Loucy (cell line): ENCODE data around the gene LRRC61.

Experiments
- CTCF ChIP-seq: fragments of 200-600 bp; sonication (generic); conservative IDR thresholded peaks from 2 replicates; pipeline ENCODE4 v1.5.1; 2014; ENCODE audit warnings: mild to moderate bottlenecking, antibody characterized with exemption, low read length
- EZH2phosphoT487 ChIP-seq: fragments of 200-600 bp; IDR thresholded peaks from 2 replicates; pipeline ENCODE4 v1.6.1; 2018; ENCODE audit warnings: antibody characterized with exemption, mild to moderate bottlenecking, moderate library complexity, borderline replicate concordance

- TF ChIP-seq CTCF (no peak), EZH2phosphoT487 (no peak)
Observed at GRCh38 chr7:150374472-150374871, 51.3 kb downstream of the LRRC61 start.
